Testis (tissue), 2 donors: Measurements from ENCODE around the gene ANAPC1.
"Not testable (repeated sequence)": the region's sequence is repeated elsewhere in the genome, so short reads cannot be mapped to it uniquely, and the experiment has no call there.

Source experiments
- POLR2A ChIP-seq: fragments of 450-650 bp; IDR thresholded peaks from one replicate; pipeline ENCODE4 v1.6.1; 2017; ENCODE audit warnings: antibody characterized with exemption, mild to moderate bottlenecking, moderate library complexity
- TF ChIP-seq, protein P1 (sequence below), 3 experiments: fragments of 450-650 bp in 2 of 3; fragments of 200-600 bp in 1 of 3; sonication (generic) in 1 of 3; IDR thresholded peaks; one replicate each; pipeline ENCODE4 v1.5.1; 2016 to 2019; ENCODE audit warnings: antibody characterized with exemption in 3 of 3, mild to moderate bottlenecking in 2 of 3, moderate library complexity in 1 of 3

- TF ChIP-seq POLR2A: not testable (repeated sequence)
- TF ChIP-seq, protein P1, sequence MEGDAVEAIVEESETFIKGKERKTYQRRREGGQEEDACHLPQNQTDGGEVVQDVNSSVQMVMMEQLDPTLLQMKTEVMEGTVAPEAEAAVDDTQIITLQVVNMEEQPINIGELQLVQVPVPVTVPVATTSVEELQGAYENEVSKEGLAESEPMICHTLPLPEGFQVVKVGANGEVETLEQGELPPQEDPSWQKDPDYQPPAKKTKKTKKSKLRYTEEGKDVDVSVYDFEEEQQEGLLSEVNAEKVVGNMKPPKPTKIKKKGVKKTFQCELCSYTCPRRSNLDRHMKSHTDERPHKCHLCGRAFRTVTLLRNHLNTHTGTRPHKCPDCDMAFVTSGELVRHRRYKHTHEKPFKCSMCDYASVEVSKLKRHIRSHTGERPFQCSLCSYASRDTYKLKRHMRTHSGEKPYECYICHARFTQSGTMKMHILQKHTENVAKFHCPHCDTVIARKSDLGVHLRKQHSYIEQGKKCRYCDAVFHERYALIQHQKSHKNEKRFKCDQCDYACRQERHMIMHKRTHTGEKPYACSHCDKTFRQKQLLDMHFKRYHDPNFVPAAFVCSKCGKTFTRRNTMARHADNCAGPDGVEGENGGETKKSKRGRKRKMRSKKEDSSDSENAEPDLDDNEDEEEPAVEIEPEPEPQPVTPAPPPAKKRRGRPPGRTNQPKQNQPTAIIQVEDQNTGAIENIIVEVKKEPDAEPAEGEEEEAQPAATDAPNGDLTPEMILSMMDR (IDR thresholded peaks at IDR 0.05): not testable (repeated sequence)
Measured at GRCh38 chr2:111838992-111839391, 45.0 kb downstream of the ANAPC1 start.
